B cell (primary cell): ENCODE data around the gene PRXL2B. TPM values are rescaled to one million over a fixed set of nuclear protein-coding genes. Genes with fewer than 3 reads are reported as not detected.

Source experiments
- ATAC-seq: fragments of 200-7000 bp; cut with Tn5 transposase; one replicate; pipeline ENCODE4 v1.10.0; 2021; ENCODE audit warnings: low read depth, mild to moderate bottlenecking, moderate number of reproducible peaks, moderate library complexity
- CTCF ChIA-PET: fragments of 350-600 bp; sonication (Branson Sonifier 250); formaldehyde crosslinking; loops from one replicate; lab custom pipeline; 2021; ENCODE audit warnings: antibody characterized with exemption, inconsistent platforms; lab: Charles Lee
- POLR2A ChIA-PET: fragments of 350-600 bp; sonication (Branson Sonifier 250); formaldehyde crosslinking; loops from one replicate; lab custom pipeline; 2021; ENCODE audit warnings: antibody characterized with exemption; lab: Charles Lee
- DNase-seq: peaks from one replicate; pipeline ENCODE4 v3.0.0; 2013
- H2AFZ ChIP-seq: 2 replicates; pipeline ENCODE4 v1.6.1; 2012; ENCODE audit warnings: mild to moderate bottlenecking, low read depth, low read length; ENCODE audit not compliant: insufficient read depth, poor library complexity, severe bottlenecking
- H3K27ac ChIP-seq, 2 donors: 1 replicate in 1 of 2; 2 replicates in 1 of 2; pipeline ENCODE4 v1.5.1; 2012 to 2013; ENCODE audit warnings: low read length in 2 of 2, mild to moderate bottlenecking in 2 of 2, moderate library complexity in 1 of 2
- H3K27me3 ChIP-seq, 4 experiments: fragments of 200-600 bp in 1 of 4; sonication (generic) in 1 of 4; replicated peaks in 1 of 4; 1 replicate in 2 of 4; 2 replicates in 2 of 4; pipeline versions ENCODE4 v1.6.1 to v1.7.0; 2013 to 2016; ENCODE audit warnings: low read length in 3 of 4, mild to moderate bottlenecking in 2 of 4, mixed read lengths in 1 of 4, moderate library complexity in 1 of 4; ENCODE audit not compliant: insufficient read depth in 4 of 4, control insufficient read depth in 3 of 4; ENCODE audit errors: control extremely low read depth in 1 of 4
- H3K36me3 ChIP-seq, 2 experiments: replicated peaks in 1 of 2; 1 replicate in 1 of 2; 2 replicates in 1 of 2; pipeline versions ENCODE4 v1.6.1 to v1.7.1; 2013; ENCODE audit warnings: low read length in 1 of 2; ENCODE audit not compliant: insufficient read depth in 2 of 2, control insufficient read depth in 1 of 2; ENCODE audit errors: control extremely low read depth in 1 of 2, extremely low read depth in 1 of 2
- H3K4me1 ChIP-seq, 2 donors: fragments of 200-600 bp in 1 of 2; sonication (generic) in 1 of 2; 1 replicate in 1 of 2; 2 replicates in 1 of 2; pipeline versions ENCODE4 v1.5.1 to v1.6.1; 2013 to 2017; ENCODE audit warnings: low read length in 2 of 2; ENCODE audit not compliant: control insufficient read depth in 2 of 2, insufficient read depth in 2 of 2
- H3K4me2 ChIP-seq: replicated peaks from 2 replicates; pipeline ENCODE3; 2012; ENCODE audit warnings: mild to moderate bottlenecking, low read depth, low read length; ENCODE audit not compliant: poor library complexity, severe bottlenecking
- H3K4me3 ChIP-seq, 5 experiments: fragments of 200-600 bp in 1 of 5; sonication (generic) in 1 of 5; 1 replicate in 3 of 5; 2 replicates in 2 of 5; pipeline versions ENCODE4 v1.5.1 to v1.7.0; 2011 to 2016; ENCODE audit warnings: low read length in 4 of 5, mild to moderate bottlenecking in 4 of 5, low read depth in 2 of 5, control low read depth in 1 of 5, moderate library complexity in 1 of 5; ENCODE audit not compliant: insufficient read depth in 1 of 5; ENCODE audit errors: control extremely low read depth in 1 of 5, extremely low read depth in 1 of 5
- H3K79me2 ChIP-seq: fragments of 200-600 bp; sonication (generic); one replicate; pipeline ENCODE4 v1.6.0; 2016; ENCODE audit warnings: low read length; ENCODE audit not compliant: control insufficient read depth, insufficient read depth
- H3K9ac ChIP-seq: fragments of 200-600 bp; sonication (generic); 2 replicates; pipeline ENCODE4 v1.6.1; 2017; ENCODE audit warnings: mild to moderate bottlenecking, low read length, moderate library complexity
- H3K9me3 ChIP-seq, 3 donors: one replicate each; pipeline versions ENCODE4 v1.6.1 to v1.7.1; 2013; ENCODE audit warnings: low read length in 2 of 3; ENCODE audit not compliant: control insufficient read depth in 2 of 3, insufficient read depth in 1 of 3; ENCODE audit errors: control extremely low read depth in 1 of 3
- H4K20me1 ChIP-seq: 2 replicates; pipeline ENCODE4 v1.6.0; 2012; ENCODE audit warnings: mild to moderate bottlenecking, low read length; ENCODE audit not compliant: insufficient read depth, control insufficient read depth, poor library complexity, severe bottlenecking
- H3K27ac Mint-ChIP-seq: one replicate; pipeline ENCODE4 v1.8.0; 2021; ENCODE audit warnings: mixed read lengths
- H3K27me3 Mint-ChIP-seq: one replicate; pipeline ENCODE4 v1.8.0; 2021; ENCODE audit warnings: mixed read lengths
- H3K4me1 Mint-ChIP-seq: one replicate; pipeline ENCODE4 v1.8.0; 2021; ENCODE audit warnings: mixed read lengths
- H3K4me3 Mint-ChIP-seq: one replicate; pipeline ENCODE4 v1.8.0; 2021; ENCODE audit warnings: mixed read lengths
- H3K9me3 Mint-ChIP-seq: one replicate; pipeline ENCODE4 v1.8.0; 2022; ENCODE audit warnings: mixed read lengths; ENCODE audit not compliant: insufficient read depth
- EZH2 ChIP-seq: IDR thresholded peaks from 2 replicates; pipeline ENCODE4 v1.6.1; 2012; ENCODE audit warnings: borderline replicate concordance, low read depth, mild to moderate bottlenecking, moderate library complexity, low read length; ENCODE audit not compliant: insufficient read depth, poor library complexity, severe bottlenecking
- WGBS: methylation state at CpG from one replicate; pipeline ENCODE4 v1.1.5; 2013; ENCODE audit warnings: missing lambda C conversion rate; ENCODE audit not compliant: insufficient coverage; 5-methylcytosine and 5-hydroxymethylcytosine counted together
- intact Hi-C: fragments of 100-400 bp; cut with micrococcal nuclease; formaldehyde crosslinking; loops from one replicate; pipeline ENCODE4 v1.10.0; 2022
- polyA plus RNA-seq: library from polyadenylated mRNA; depleted of rRNA; stranded (reverse); fragments of >200 nt; gene quantifications from 2 replicates; pipeline ENCODE4 v1.2.3, GENCODE V29; 2012
- total RNA-seq, 2 donors: library from RNA; stranded (reverse); fragments of 120-200 nt in 1 of 2; gene quantifications; 1 replicate in 1 of 2; 2 replicates in 1 of 2; pipeline versions ENCODE4 v1.2.3 to v1.2.4, GENCODE V29; 2013 to 2022
- TF ChIP-seq, protein P1 (sequence below): fragments of 200-600 bp; IDR thresholded peaks from one replicate; pipeline ENCODE4 v1.8.0; 2022; ENCODE audit warnings: antibody characterized with exemption, mild to moderate bottlenecking

Gene PRXL2B
- total and polyA plus RNA-seq, 2 donors (not counting 1 experiment from before 2014, with no cell fraction given), result 13.0 to 27.0 TPM

DNA sequence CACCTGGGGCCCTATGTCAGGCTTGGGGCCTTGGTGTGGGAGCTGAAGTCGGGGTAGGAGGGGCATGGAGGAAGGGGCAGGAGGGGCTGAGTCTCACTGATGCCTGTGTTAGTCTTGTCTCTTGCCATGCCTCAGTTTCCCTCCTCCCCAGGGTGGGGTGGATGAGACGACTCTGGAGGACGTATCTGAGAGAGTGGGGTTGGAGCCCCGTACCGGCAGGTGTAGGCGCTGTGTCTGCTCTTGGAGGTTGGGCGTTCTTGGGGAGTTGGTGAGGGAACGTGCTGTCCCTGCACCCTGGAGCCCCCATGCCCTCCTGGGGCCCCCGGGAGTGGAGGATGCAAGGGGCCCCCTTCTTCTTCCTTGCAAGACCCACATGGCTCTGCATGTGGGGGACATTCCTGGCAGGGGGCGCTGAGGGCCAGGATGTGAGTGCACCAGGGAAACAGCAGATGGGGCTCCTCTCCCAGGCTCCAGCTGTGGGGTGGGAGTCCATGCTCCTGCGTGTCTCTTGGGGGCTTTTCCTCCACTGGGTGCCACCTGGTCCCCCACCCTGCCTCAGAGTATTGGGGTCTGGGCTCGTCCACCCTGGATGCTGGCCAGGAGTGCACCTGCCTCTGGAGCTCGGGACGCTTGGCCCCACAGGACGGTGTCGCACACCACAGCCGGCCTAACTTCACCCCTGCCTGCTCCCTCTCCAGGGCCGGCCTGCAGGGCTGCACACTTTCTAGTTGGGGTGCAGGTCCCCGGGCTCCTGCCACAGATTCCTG, 31.8 kb upstream of the PRXL2B start:
- ChIA-PET CTCF (interaction anchor here (0.6 to 3.9 kb wide), 11 partner anchors 9 to 870 kb away, joined by 3 to 47 read pairs (median 4); partner anchors contain the start of gene PRXL2B), POLR2A (interaction anchor here (1.1 to 3.0 kb wide), 5 partner anchors 8 to 360 kb away, joined by 3 to 77 read pairs (median 30); partner anchors contain the start of gene PRXL2B)
- Histone ChIP-seq H3K27ac (peak overlapping the region; percentile 87 to 99), H4K20me1 (peaks cover 19% of the 10 kb centered on the region), H3K27me3 (no peaks in the 10 kb centered on the region), H3K9me3 (peaks cover 0 to 3% (median 0%) of the 10 kb centered on the region in 3 donors), H3K4me1 (peaks cover 42 to 54% of the 10 kb centered on the region in 2 donors), H3K36me3 (peaks cover 0 to 19% of the 10 kb centered on the region in 2 experiments), H2AFZ (peak overlapping the region; percentile 74), H3K4me3 (peak overlapping the region in 4 of 5 experiments; percentile 83 to 91 (median 88)), H3K79me2 (peaks cover 31% of the 10 kb centered on the region), H3K9ac (peak overlapping the region; percentile 90), H3K4me2 (peak overlapping the region; percentile 100)
- DNase-seq, result peak; percentile 85
- Mint-ChIP-seq H3K4me3 (peak overlapping the region; percentile 95), H3K27ac (peak overlapping the region; percentile 97), H3K9me3 (no peaks in the 10 kb centered on the region), H3K27me3 (no peaks in the 10 kb centered on the region), H3K4me1 (peaks cover 58% of the 10 kb centered on the region)
- 30% methylated on average over 16 of the region's 19 CpGs for WGBS
- TF ChIP-seq EZH2, result no peak
- TF ChIP-seq, protein P1, sequence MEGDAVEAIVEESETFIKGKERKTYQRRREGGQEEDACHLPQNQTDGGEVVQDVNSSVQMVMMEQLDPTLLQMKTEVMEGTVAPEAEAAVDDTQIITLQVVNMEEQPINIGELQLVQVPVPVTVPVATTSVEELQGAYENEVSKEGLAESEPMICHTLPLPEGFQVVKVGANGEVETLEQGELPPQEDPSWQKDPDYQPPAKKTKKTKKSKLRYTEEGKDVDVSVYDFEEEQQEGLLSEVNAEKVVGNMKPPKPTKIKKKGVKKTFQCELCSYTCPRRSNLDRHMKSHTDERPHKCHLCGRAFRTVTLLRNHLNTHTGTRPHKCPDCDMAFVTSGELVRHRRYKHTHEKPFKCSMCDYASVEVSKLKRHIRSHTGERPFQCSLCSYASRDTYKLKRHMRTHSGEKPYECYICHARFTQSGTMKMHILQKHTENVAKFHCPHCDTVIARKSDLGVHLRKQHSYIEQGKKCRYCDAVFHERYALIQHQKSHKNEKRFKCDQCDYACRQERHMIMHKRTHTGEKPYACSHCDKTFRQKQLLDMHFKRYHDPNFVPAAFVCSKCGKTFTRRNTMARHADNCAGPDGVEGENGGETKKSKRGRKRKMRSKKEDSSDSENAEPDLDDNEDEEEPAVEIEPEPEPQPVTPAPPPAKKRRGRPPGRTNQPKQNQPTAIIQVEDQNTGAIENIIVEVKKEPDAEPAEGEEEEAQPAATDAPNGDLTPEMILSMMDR, result peak; percentile 57
- intact Hi-C loops, result loop anchor here (1.0 kb wide), 1 partner anchor 23 kb away; no protein-coding TSS in a partner anchor
- peak; percentile 28 for ATAC-seq
